ENCODE results near the gene CISTR.
"Not testable (repeated sequence)": the region's sequence is repeated elsewhere in the genome, so short reads cannot be mapped to it uniquely, and the experiment has no call there.

CISTR gene

DNA sequence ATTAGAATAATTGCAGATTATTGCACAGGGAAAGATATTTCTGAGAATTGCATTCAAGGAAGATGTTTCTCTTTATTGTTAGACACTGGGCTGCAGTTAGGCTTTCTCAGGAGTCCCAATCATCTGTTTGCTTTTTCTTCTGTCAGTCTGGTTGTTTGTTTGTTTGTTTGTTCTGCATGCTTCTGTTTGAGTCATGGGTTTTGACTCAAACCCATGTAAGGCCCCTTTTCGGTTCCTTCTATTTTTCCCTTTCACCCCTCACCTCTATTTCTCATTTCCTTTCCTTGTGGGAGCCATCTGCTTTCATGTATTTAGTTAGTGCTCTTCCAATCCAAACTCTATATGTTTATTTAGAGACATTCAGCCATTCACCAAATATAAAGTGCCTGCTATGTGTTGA, 25.1 kb upstream of the CISTR start:
- ATAC-seq: no peak
- no peak overlapping the region for H3K27ac Mint-ChIP-seq
- DNase-seq: no peak
- H3K9me3 Mint-ChIP-seq: no peaks in the 10 kb centered on the region
- H3K4me1 Mint-ChIP-seq: no peaks in the 10 kb centered on the region
- H3K27me3 Mint-ChIP-seq: peaks cover 53% of the 10 kb centered on the region
- H3K4me3 Mint-ChIP-seq: no peak overlapping the region

DNA sequence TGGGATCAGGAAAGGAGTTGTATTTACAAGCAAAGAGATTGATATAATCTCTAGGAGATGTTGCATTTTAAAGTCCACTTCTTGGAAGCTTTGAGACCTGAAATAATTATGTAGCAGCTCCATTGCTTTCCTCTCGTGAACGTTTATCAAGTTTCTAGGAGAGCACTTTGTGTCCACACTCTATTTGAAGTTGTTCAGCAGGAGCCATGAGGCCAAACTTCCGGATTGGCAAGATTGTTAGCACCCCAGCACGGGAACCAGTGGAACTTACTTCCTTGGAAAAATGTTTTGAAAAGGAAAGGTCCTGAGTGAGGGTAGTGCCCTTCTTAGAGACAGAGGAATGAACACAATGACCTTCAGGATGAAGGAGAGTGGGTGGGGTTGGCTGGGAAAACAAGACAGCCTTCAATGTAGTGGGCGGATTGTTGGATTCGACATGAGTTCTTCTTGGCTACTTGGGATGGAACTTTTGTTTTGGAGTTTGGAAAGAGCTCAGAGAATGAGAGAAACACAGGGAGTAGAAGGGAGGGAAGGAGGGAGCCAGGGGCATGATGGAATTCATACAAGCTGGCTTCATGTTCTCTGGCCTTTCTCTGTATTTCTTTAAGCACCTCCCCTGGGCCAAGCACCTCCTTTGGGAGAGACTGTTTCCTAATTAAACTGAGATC, 23.8 kb upstream of the CISTR start:
- no peak overlapping the region for H3K4me3 Mint-ChIP-seq
- no peak overlapping the region for H3K27ac Mint-ChIP-seq
- no peaks in the 10 kb centered on the region for H3K4me1 Mint-ChIP-seq
- ATAC-seq (no peak), DNase-seq (no peak)
- H3K9me3 Mint-ChIP-seq: no peaks in the 10 kb centered on the region
- H3K27me3 Mint-ChIP-seq: peaks cover 51% of the 10 kb centered on the region

DNA sequence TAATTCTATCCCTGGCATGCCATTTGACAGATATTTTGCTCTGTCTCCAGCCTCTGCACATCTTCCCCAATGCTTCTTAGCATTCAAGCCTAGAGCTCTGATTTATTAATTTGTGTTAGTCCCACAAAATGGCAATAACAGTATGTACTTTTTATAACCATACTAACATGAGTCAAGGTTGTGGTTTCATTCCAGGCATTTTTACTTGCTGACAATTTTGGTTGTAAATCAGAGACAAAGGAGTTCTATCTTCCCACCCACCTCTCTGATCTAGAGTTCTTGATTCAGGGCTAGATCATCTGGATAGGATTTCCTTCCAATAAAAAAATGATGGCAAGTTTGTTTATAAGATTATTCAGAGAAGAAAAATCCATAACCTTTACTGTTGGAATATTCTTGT, 18.5 kb upstream of the CISTR start:
- Mint-ChIP-seq H3K4me1 (no peaks in the 10 kb centered on the region), H3K27ac (no peak overlapping the region), H3K9me3 (no peaks in the 10 kb centered on the region), H3K27me3 (peaks cover 60% of the 10 kb centered on the region), H3K4me3 (no peak overlapping the region)
- DNase-seq (no peak), ATAC-seq (no peak)

DNA sequence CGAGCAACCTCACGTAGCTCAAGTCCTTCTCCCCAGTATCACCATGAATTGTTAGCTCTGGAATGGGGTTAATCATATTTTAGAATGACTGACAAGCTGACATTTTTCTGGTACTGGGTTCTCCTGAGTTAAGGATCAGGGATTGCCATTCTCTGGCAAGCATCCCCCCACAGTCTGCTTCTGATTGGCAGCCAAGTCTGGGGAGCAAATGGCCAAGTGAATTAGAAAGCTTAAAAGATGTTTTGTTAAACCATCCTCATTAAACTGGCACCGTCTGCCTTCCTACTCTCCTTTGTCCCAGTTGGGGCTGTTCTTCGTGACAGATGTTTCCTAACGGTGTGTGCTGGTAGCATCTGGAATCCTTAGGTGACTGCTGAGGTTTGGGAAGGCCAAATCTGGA, 17.2 kb upstream of the CISTR start:
- no peak for DNase-seq
- no peak overlapping the region for H3K4me3 Mint-ChIP-seq
- no peak for ATAC-seq
- H3K4me1 Mint-ChIP-seq: no peaks in the 10 kb centered on the region
- no peak overlapping the region for H3K27ac Mint-ChIP-seq
- H3K27me3 Mint-ChIP-seq: peaks cover 73% of the 10 kb centered on the region
- H3K9me3 Mint-ChIP-seq: no peaks in the 10 kb centered on the region

DNA sequence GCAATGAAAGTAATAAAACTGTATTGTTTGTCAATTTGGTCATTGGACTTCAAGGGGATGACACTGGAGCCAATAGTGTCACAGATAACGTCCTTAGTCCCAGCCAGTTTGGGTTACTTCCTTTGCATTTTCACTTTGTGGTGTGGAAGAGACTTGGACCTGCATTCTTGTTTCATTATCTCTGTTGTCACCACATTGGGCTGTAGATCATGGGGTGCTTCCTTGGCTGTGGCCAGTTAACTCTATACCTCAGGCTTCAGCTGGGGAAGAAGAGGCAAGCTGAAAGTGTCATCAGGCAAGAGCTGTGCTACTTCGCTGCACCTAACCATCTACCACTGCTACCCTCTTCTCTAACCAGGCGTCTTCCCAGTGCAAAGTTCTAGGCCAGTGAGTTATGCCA, 15.1 kb upstream of the CISTR start:
- peaks cover 82% of the 10 kb centered on the region for H3K27me3 Mint-ChIP-seq

DNA sequence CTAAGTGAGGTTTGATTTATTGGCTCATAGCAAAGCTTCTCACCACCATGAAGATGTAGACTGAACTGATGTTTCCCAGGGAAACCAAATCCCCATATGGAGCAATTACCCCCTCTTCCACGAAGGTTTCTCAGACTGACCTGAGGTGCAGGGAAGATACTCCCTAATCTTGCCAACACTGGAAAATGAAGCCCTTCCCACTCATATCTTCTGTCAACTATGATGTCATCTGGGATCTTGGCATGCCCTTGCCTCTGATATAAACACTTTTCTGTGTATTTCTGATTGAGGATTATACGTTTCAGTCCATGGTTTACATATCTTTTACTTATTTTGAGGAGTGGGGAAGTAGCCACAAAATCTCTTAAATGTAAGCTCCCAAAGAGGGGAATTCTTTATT, 14.1 kb upstream of the CISTR start:
- DNase-seq (no peak), ATAC-seq (no peak)
- H3K27ac Mint-ChIP-seq: no peak overlapping the region
- H3K27me3 Mint-ChIP-seq: peaks cover 81% of the 10 kb centered on the region
- no peaks in the 10 kb centered on the region for H3K4me1 Mint-ChIP-seq
- no peak overlapping the region for H3K4me3 Mint-ChIP-seq
- no peaks in the 10 kb centered on the region for H3K9me3 Mint-ChIP-seq

More for the DNA sequence above, 15.1 kb upstream of the CISTR start:
- no peak for ATAC-seq
- H3K4me3 Mint-ChIP-seq: no peak overlapping the region
- H3K27ac Mint-ChIP-seq: no peak overlapping the region
- no peaks in the 10 kb centered on the region for H3K9me3 Mint-ChIP-seq
- no peaks in the 10 kb centered on the region for H3K4me1 Mint-ChIP-seq
- DNase-seq: no peak

DNA sequence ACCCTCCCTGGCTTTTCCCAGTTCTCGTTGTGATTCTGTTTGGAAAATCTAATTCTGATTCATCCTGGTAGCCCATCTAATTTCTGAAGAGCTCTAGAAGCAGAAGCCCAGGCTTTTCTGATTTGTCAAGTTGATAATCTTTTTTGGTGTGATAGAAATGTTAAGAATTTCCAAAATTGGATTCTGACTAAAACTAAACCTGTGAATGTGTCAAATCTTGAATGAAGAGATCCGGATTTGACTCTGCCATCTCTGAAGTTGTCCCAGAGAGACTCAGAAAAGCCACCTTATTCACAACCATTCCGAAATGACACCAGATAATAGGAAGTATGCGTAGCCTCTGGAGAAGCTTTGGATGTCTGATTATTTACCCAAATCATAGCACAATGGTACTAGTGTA, 12.8 kb upstream of the CISTR start:
- H3K9me3 Mint-ChIP-seq: no peaks in the 10 kb centered on the region

DNA sequence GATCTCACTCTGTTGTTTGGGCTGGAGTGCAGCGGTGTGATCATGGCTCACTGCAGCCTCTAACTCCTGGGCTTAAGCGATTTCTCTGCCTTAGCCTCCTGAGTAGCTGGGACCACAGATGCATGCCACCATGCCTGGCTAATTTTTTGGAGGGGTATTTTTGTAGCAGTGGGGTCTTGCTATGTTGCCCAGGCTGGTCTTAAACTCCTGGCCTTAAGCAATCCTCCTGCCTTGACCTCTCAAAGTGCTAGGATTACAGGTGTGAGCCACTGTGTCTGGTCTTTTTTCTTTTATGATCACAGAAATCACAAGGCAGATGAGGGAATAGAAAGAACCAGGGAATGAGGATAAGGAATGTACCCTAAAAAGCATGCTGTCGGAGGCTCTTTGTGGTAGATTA, 11.0 kb upstream of the CISTR start:
- not testable (repeated sequence) for H3K4me3 Mint-ChIP-seq, H3K9me3 Mint-ChIP-seq, H3K4me1 Mint-ChIP-seq, H3K27ac Mint-ChIP-seq, DNase-seq, ATAC-seq
- peaks cover 95% of the 10 kb centered on the region for H3K27me3 Mint-ChIP-seq

More for the DNA sequence above, 12.8 kb upstream of the CISTR start:
- H3K27ac Mint-ChIP-seq: no peak overlapping the region
- H3K4me3 Mint-ChIP-seq: no peak overlapping the region
- ATAC-seq (no peak), DNase-seq (no peak)
- H3K27me3 Mint-ChIP-seq: peaks cover 84% of the 10 kb centered on the region
- H3K4me1 Mint-ChIP-seq: no peaks in the 10 kb centered on the region

DNA sequence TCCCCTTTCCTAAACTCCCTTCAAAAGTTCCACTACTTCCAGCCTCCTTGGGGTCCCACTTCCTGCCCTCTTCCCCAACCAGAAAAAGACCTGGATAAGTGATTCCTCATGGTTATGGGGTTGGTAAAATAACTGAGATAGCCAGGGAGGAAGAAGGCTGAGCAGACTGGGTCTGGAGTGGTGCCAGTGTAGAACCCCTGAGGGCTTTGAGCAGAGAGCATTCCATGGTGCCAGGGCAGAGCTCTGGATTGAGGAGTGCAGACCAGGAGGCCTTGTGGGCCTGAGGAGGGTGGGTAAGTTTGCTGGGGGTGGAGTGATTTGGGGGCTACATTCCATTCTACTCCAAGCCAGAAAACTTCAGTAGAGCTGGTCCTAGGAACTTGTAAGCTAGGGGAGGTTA, 9.5 kb upstream of the CISTR start:
- Mint-ChIP-seq H3K27me3 (peaks cover 83% of the 10 kb centered on the region), H3K4me1 (peaks cover 20% of the 10 kb centered on the region), H3K27ac (no peak overlapping the region), H3K9me3 (no peaks in the 10 kb centered on the region), H3K4me3 (no peak overlapping the region)
- DNase-seq (no peak), ATAC-seq (no peak)

DNA sequence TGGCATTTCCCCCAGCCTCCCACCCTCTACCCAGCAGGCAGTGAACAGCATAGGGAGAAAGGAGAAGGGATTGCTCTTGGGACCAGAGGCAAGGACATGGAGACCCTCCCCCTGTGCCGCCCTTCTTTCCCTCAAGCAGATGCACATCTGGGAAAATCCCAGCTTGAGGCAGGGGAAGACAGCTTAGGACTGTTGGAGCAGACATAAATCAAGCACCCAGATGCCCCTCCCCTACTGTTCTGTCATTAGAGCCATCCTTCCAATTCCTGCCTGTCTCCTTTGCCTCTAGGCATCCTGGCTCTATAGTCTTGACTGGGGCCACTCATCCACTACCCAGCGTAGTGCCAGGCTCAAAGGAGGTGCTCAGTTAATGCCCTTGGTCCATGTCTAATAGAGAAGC, 7.5 kb upstream of the CISTR start:
- Mint-ChIP-seq H3K27ac (no peak overlapping the region), H3K27me3 (peaks cover 75% of the 10 kb centered on the region), H3K9me3 (no peaks in the 10 kb centered on the region), H3K4me1 (peaks cover 31% of the 10 kb centered on the region), H3K4me3 (no peak overlapping the region)
- no peak for ATAC-seq
- no peak for DNase-seq

DNA sequence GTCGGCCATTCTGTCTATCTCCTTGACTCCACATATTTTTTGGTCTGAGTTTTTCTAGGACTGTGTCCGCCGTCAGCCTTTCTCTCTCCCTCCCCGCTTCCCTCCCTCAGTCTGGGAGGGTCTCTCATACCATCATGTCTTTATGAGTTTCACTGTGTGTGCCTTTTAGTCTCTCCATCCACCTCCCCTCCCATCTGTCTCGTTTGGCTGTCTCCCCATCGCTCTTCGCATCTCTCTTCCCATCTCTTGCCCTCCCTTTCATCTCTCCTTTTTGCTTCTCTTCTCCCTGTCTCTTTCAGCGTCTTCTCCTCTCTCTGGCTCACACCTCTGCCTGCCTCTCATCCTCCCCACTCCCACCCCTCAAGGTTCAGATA, 6.9 kb upstream of the CISTR start:
- Mint-ChIP-seq H3K27ac (no peak overlapping the region), H3K27me3 (peaks cover 70% of the 10 kb centered on the region), H3K4me1 (peaks cover 31% of the 10 kb centered on the region), H3K4me3 (no peak overlapping the region), H3K9me3 (no peaks in the 10 kb centered on the region)
- DNase-seq (no peak), ATAC-seq (no peak)

DNA sequence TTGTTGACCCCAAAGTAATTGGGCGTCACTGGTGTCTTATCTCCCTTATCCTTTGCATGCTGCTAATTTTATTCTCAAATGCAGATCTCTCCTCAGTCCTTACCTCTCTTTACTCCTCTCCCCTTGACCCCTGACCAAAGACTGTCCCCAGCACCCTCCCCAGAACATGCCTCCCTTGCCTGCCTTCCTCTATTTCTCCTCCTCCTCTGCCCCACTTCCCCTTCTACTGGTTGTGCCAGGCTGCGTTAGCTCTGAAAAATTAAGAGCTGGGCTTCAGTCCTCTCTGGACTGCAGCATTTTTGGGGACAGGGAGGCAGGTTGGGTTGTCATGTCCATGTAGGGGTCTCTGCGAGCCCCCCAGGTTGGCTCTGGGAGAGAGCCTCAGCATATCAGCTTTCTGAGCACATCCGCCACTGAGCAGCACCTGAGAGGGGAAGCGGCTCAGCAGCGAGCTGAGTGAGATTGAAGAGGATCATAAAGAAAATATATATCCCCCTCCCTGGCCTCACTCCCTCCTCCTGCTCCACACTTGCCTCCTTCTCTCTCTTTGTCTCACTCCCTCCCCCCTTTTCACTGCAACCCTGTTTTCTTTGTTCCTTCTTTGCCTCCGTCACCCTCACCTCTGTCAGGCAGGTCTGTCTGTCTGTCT, 6.4 kb upstream of the CISTR start:
- no peak overlapping the region for H3K27ac Mint-ChIP-seq
- no peak for ATAC-seq

DNA sequence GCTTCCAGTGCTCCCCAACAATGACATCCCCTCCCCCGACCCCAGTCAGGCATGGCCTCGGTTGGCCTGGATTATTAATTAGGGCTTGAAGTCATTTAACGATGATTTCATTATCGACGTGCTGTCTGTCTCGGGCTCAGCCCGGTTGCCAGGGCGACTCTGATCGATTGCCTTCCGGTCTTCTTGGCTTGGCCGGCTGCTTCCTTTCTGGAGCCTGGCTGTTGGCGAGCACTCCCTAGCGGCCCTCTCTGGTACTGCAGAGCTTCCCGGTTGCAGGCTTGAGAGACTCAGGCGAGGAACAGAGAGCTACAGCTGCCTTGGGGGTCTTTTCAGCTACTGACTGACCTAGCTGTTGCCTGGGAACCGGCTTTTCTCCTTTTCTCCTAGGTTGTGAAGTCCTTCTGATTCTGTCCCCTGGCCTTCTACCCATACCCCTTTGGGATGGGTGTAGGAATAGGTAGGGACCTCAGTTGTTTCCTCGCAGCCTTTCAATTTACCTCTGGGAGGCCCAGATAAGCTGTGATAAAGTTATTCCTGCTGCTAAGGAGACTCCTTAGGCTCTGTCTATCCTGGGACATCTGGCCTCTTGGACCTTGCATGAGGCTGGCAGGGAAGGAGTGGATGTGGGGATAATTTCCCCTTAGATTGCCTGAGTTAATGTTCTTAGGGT, 5.5 kb upstream of the CISTR start:
- H3K4me3 Mint-ChIP-seq: peak overlapping the region; percentile 42 to 64
- ATAC-seq (peak; percentile 87), DNase-seq (peak; percentile 86 to 87)
- H3K27ac Mint-ChIP-seq: no peak overlapping the region
- no peaks in the 10 kb centered on the region for H3K9me3 Mint-ChIP-seq
- H3K27me3 Mint-ChIP-seq: peaks cover 55% of the 10 kb centered on the region
- H3K4me1 Mint-ChIP-seq: peaks cover 31% of the 10 kb centered on the region

More for the DNA sequence above, 6.4 kb upstream of the CISTR start:
- no peak for DNase-seq
- peaks cover 64% of the 10 kb centered on the region for H3K27me3 Mint-ChIP-seq
- H3K9me3 Mint-ChIP-seq: no peaks in the 10 kb centered on the region
- no peak overlapping the region for H3K4me3 Mint-ChIP-seq
- H3K4me1 Mint-ChIP-seq: peaks cover 31% of the 10 kb centered on the region

DNA sequence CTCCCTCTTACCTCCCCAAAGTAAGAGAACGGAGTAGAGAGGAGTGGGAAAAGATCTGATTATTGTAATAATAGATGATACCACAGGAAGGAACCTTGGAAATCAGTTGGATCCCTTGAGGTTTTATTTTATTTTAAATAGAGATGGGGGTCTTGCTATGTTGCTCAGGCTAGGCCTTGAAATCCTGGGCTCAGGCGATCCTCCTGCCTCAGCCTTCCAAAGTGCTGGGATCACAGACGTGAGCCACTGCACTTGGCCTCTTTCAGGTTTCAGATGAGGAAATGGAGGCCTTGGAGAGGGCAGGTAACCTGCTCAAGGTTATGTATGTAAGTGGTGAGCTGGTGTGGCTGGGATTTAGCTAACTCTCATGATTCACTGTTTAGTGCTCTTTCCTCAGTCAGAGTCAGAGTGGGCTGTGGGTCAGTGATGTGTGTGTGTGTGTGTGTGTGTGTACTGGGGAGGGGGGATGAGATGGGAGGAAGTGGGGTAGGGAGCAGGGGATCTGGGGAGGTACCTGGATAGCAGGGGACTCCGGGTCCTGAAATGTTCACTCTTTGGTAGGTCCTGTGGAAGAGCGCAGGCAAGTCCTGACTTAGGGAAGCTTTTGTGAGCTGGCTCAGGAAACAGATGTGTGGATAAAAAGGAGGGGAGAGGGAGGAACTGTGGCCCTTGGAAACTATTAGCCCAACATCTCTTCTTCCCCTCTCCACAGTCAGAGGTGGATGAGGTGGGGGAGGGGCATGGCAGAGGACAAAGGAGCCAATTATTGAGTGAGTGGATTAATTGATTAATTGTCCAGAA, 4.7 kb upstream of the CISTR start:
- Mint-ChIP-seq H3K27me3 (peaks cover 48% of the 10 kb centered on the region), H3K27ac (no peak overlapping the region), H3K9me3 (no peaks in the 10 kb centered on the region), H3K4me1 (peaks cover 31% of the 10 kb centered on the region), H3K4me3 (peak overlapping the region; percentile 57 to 64)
- no peak for DNase-seq
- ATAC-seq: no peak

DNA sequence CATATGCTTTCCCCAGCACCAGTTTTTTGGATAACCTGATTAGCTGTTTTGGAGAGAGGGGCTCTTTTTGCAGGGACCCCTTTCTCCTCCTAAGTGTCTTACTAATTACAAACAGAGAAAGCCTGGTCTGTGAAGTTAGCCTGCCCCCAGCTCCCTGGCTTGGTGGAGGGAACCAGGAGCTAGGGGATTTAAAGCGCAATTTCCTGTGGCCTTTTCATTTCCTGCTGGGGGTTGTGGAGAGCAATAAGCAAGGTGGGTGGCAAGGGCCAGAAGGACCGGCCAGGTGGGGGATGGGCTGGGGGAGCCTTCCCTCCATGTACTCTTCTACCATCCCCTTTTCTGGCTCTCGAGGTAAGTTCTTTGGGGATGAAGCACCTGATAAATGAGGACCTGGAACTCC, 4.1 kb upstream of the CISTR start:
- H3K9me3 Mint-ChIP-seq: no peaks in the 10 kb centered on the region
- no peak for DNase-seq
- H3K27me3 Mint-ChIP-seq: peaks cover 42% of the 10 kb centered on the region
- ATAC-seq: no peak
- H3K4me3 Mint-ChIP-seq: peak overlapping the region in 1 of 2 donors; percentile 64
- peaks cover 31% of the 10 kb centered on the region for H3K4me1 Mint-ChIP-seq
- H3K27ac Mint-ChIP-seq: no peak overlapping the region

DNA sequence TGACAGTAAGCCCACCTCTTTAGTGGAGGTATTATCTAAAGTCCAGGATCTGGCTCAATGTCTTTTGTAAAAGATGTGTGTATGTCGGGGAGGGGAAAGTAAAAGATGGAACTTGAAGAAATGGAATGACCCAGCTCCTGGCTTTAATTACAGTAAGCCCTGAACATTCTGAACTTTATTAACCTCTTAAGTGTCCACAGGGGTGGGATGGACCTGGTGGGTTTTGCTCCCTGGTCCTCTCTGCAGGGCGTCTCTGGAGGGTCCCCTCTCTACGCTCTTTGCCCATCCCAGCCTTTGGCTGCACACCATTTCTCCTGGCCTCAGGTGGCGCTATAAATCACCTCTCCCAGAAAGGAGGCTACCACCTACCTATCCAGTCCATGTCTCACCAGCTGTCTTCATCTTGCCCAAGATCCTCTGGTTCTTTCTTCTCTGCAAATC, 3.7 kb upstream of the CISTR start:
- Mint-ChIP-seq H3K9me3 (no peaks in the 10 kb centered on the region), H3K4me1 (peaks cover 31% of the 10 kb centered on the region), H3K4me3 (peak overlapping the region in 1 of 2 donors; percentile 64), H3K27me3 (peaks cover 38% of the 10 kb centered on the region), H3K27ac (no peak overlapping the region)
- no peak for DNase-seq
- ATAC-seq: no peak

All from stimulated activated naive CD8-positive, alpha-beta T cell treated with anti-CD3 and anti-CD28 coated beads, Interleukin-15, amount 100 ng/mL, for 72 hours (primary cell).